GM12878 (cell line): Measurements from ENCODE around the gene PRKN. TPM values are rescaled to one million over a fixed set of nuclear protein-coding genes. Genes with fewer than 3 reads are reported as not detected.

Experiments
- ATAC-seq: fragments of 200-7000 bp; cut with Tn5 transposase; 3 replicates; pipeline ENCODE4 v1.9.1; 2020; ENCODE audit warnings: mild to moderate bottlenecking, moderate library complexity
- BruUV-seq: library from RNA; stranded (reverse); fragments of 400-500 nt; replicated peaks from 2 replicates; lab custom pipeline; 2021; lab: Mats Ljungman, UMichigan
- CTCF ChIA-PET: fragments of 300-600 bp; sonication (Branson Sonifier 250); formaldehyde crosslinking; extraction: SDS; loops from one replicate; lab custom pipeline; 2021; ENCODE audit warnings: inconsistent platforms; lab: Yijun Ruan, JAX
- POLR2A ChIA-PET: fragments of 350-600 bp; formaldehyde crosslinking; extraction: SDS; loops from one replicate; lab custom pipeline; 2021; ENCODE audit warnings: inconsistent platforms; lab: Charles Lee
- RAD21 ChIA-PET: fragments of 300-600 bp; sonication (Branson Sonifier 250); formaldehyde crosslinking; loops from one replicate; lab custom pipeline; 2023; ENCODE audit warnings: antibody characterized with exemption; ENCODE audit not compliant: unreplicated experiment; lab: Charles Lee
- SMC1A ChIA-PET: fragments of 300-600 bp; sonication (Branson Sonifier 250); formaldehyde crosslinking; loops from one replicate; lab custom pipeline; 2023; ENCODE audit not compliant: unreplicated experiment, uncharacterized antibody; lab: Charles Lee
- DNase-seq: peaks from one replicate; pipeline ENCODE4 v3.0.0-alpha.2; 2011; ENCODE audit warnings: low read depth, low spot score
- FAIRE-seq: peaks from 3 replicates; lab custom pipeline; 2011; peaks lifted over from hg19 to GRCh38; lab: Jason Lieb, UNC
- H2AFZ ChIP-seq: 2 replicates; pipeline ENCODE4 v1.6.0; 2011; ENCODE audit warnings: low read depth, low read length, control low read depth; ENCODE audit not compliant: control insufficient read depth
- H3K27ac ChIP-seq: 2 replicates; pipeline ENCODE4 v1.5.1; 2011; ENCODE audit warnings: control low read depth; ENCODE audit not compliant: control insufficient read depth, insufficient read depth
- H3K27me3 ChIP-seq, 2 experiments: replicated peaks in 1 of 2; 2 replicates each; pipeline versions ENCODE4 v1.6.0 to v1.6.1; 2011; ENCODE audit warnings: low read length in 1 of 2; ENCODE audit not compliant: control insufficient read depth in 2 of 2, insufficient read depth in 2 of 2
- H3K36me3 ChIP-seq, 2 experiments: 2 replicates each; pipeline ENCODE4 v1.5.1; 2011; ENCODE audit warnings: low read length in 1 of 2; ENCODE audit not compliant: control insufficient read depth in 2 of 2, insufficient read depth in 2 of 2
- H3K4me1 ChIP-seq: 2 replicates; pipeline ENCODE4 v1.6.1; 2011; ENCODE audit warnings: mild to moderate bottlenecking, low read length, moderate library complexity, mixed read lengths; ENCODE audit not compliant: control insufficient read depth, insufficient read depth
- H3K4me2 ChIP-seq: 2 replicates; pipeline ENCODE4 v1.6.0; 2011; ENCODE audit warnings: control low read depth; ENCODE audit not compliant: control insufficient read depth, insufficient read depth
- H3K4me3 ChIP-seq: fragments of 200-600 bp; sonication (generic); 2 replicates; pipeline ENCODE4 v1.5.1; 2016
- H3K79me2 ChIP-seq: 2 replicates; pipeline ENCODE4 v1.6.0; 2011; ENCODE audit warnings: low read length; ENCODE audit not compliant: control insufficient read depth, insufficient read depth
- H3K9ac ChIP-seq: 2 replicates; pipeline ENCODE4 v1.8.0; 2011; ENCODE audit warnings: low read length, control low read depth, mixed read lengths; ENCODE audit not compliant: control insufficient read depth, insufficient read depth
- H3K9me3 ChIP-seq: replicated peaks from 3 replicates; pipeline ENCODE4 v1.5.1; 2011; ENCODE audit warnings: mild to moderate bottlenecking, low read length; ENCODE audit not compliant: control insufficient read depth, insufficient read depth
- H4K20me1 ChIP-seq: 2 replicates; pipeline ENCODE4 v1.6.0; 2011; ENCODE audit not compliant: control insufficient read depth, insufficient read depth
- BHLHE40 ChIP-seq, 2 experiments: fragments of 450-650 bp in 1 of 2; IDR thresholded peaks; 2 replicates each; pipeline ENCODE4 v1.6.1; 2011 to 2017; ENCODE audit warnings: low read depth in 2 of 2, borderline replicate concordance in 1 of 2, improper control_type of control experiment in 1 of 2, low read length in 1 of 2, mild to moderate bottlenecking in 1 of 2
- CHD1 ChIP-seq: IDR thresholded peaks from 2 replicates; pipeline ENCODE4 v1.6.1; 2012; ENCODE audit warnings: low read depth, low read length, improper control_type of control experiment
- CREB1 ChIP-seq: IDR thresholded peaks from 2 replicates; pipeline ENCODE4 v1.6.1; 2012; ENCODE audit warnings: low read depth, mild to moderate bottlenecking, inconsistent platforms
- CREM ChIP-seq: IDR thresholded peaks from 2 replicates; pipeline ENCODE4 v1.6.1; 2014; ENCODE audit warnings: antibody characterized with exemption, low read depth
- EED ChIP-seq: sonication (generic); IDR thresholded peaks from 2 replicates; pipeline ENCODE4 v1.6.1; 2016; ENCODE audit warnings: antibody characterized with exemption, low read depth
- GATAD2B ChIP-seq: fragments of 450-650 bp; conservative IDR thresholded peaks from 2 replicates; pipeline ENCODE4 v1.6.1; 2017; ENCODE audit warnings: low read depth, mild to moderate bottlenecking, moderate library complexity
- HDGF ChIP-seq: fragments of 450-650 bp; IDR thresholded peaks from 2 replicates; pipeline ENCODE4 v1.6.1; 2016; ENCODE audit warnings: antibody characterized with exemption
- IRF3 ChIP-seq: fragments of 450-650 bp; IDR thresholded peaks from 2 replicates; pipeline ENCODE4 v1.6.1; 2014; ENCODE audit warnings: mild to moderate bottlenecking
- IRF4 ChIP-seq: IDR thresholded peaks from 2 replicates; pipeline ENCODE4 v1.6.1; 2011; ENCODE audit warnings: low read depth, low read length
- MXI1 ChIP-seq: fragments of 150-350 bp; IDR thresholded peaks from 2 replicates; pipeline ENCODE4 v1.6.1; 2011; ENCODE audit warnings: low read depth, mild to moderate bottlenecking, inconsistent platforms, low read length, improper control_type of control experiment
- NR2C1 ChIP-seq: fragments of 450-650 bp; IDR thresholded peaks from 2 replicates; pipeline ENCODE4 v1.6.1; 2017; ENCODE audit warnings: antibody characterized with exemption, mild to moderate bottlenecking, moderate library complexity
- RAD21 ChIP-seq: IDR thresholded peaks from 2 replicates; pipeline ENCODE4 v1.6.1; 2011; ENCODE audit warnings: mild to moderate bottlenecking, low read depth, low read length, moderate library complexity; ENCODE audit not compliant: insufficient read depth
- RB1 ChIP-seq: fragments of 450-650 bp; formaldehyde crosslinking; IDR thresholded peaks from 2 replicates; pipeline ENCODE4 v1.6.1; 2017; ENCODE audit warnings: mild to moderate bottlenecking, borderline replicate concordance
- SMARCA5 ChIP-seq: fragments of 450-650 bp; IDR thresholded peaks from 2 replicates; pipeline ENCODE4 v1.6.1; 2017; ENCODE audit warnings: mild to moderate bottlenecking
- SP1 ChIP-seq: IDR thresholded peaks from one replicate; pipeline ENCODE4 v1.6.1; 2011; ENCODE audit warnings: low read depth, low read length
- SREBF2 ChIP-seq: IDR thresholded peaks from 2 replicates; pipeline ENCODE4 v1.6.1; 2012; ENCODE audit warnings: mild to moderate bottlenecking, low read length
- TCF12 ChIP-seq: IDR thresholded peaks from 2 replicates; pipeline ENCODE4 v1.6.1; 2011; ENCODE audit warnings: low read depth, mild to moderate bottlenecking, low read length
- ZNF217 ChIP-seq: fragments of 450-650 bp; IDR thresholded peaks from 2 replicates; pipeline ENCODE4 v1.6.1; 2017; ENCODE audit warnings: antibody characterized with exemption, mild to moderate bottlenecking
- WGBS: methylation state at CpG from one replicate; pipeline ENCODE4 v1.1.6; 2016; ENCODE audit warnings: low lambda C conversion rate; ENCODE audit not compliant: insufficient replicate concordance, insufficient coverage; ENCODE audit errors: missing lambda C conversion rate; 5-methylcytosine and 5-hydroxymethylcytosine counted together
- in situ Hi-C: fragments of 300-500 bp; cut with MboI; formaldehyde crosslinking; loops from 9 replicates; pipeline ENCODE4 v1.14.3; 2018; ENCODE audit warnings: mixed read lengths
- intact Hi-C: fragments of 100-400 bp; cut with micrococcal nuclease; formaldehyde crosslinking; loops from one replicate; pipeline ENCODE4 v1.14.2; 2022; ENCODE audit not compliant: unreplicated experiment
- polyA plus RNA-seq, 11 experiments: library from polyadenylated mRNA; depleted of rRNA in 4 of 11; unstranded in 6 of 11; stranded (reverse) in 5 of 11; fragments of >200 nt; fragmentation: Nextera tagmentation in 4 of 11; fragmentation: Illumina TruSeq in 1 of 11; extraction: Ambion mirVana in 4 of 11; extraction: Trizol in 1 of 11; gene quantifications; 1 replicate in 1 of 11; 2 replicates in 10 of 11; pipeline versions ENCODE4 v1.2.1 to v1.2.3, GENCODE V29; 2011 to 2016; ENCODE audit warnings: inconsistent platforms in 2 of 11, missing spikeins in 2 of 11, low read depth in 1 of 11
- total RNA-seq, 4 experiments: library from RNA; depleted of rRNA in 3 of 4; stranded (reverse); fragments of >200 nt in 3 of 4; fragmentation: Illumina TruSeq in 1 of 4; extraction: Trizol in 1 of 4; gene quantifications; 2 replicates each; pipeline versions ENCODE4 v1.2.1 to v1.2.3, GENCODE V29; 2013 to 2021

The PRKN gene
- total and polyA plus RNA-seq, 10 of the 15 experiments (the other 5 are each of a cell fraction or from before 2014, with no cell fraction given), result 0.06 to 0.09 TPM; not detected in 8

- no peak for TF ChIP-seq MXI1
- TF ChIP-seq, all 136 proteins: peak for 0
Measured at GRCh38 chr6:162721404-162721687, 6.2 kb downstream of the PRKN start (continued).

- SMC1A ChIA-PET, result no interaction called here
- Histone ChIP-seq H2AFZ (no peak overlapping the region), H3K27ac (no peak overlapping the region), H3K36me3 (no peaks in the 10 kb centered on the region), H3K4me1 (no peaks in the 10 kb centered on the region), H3K9ac (no peak overlapping the region), H3K9me3 (no peaks in the 10 kb centered on the region), H3K4me2 (no peak overlapping the region), H3K79me2 (no peaks in the 10 kb centered on the region), H3K27me3 (no peaks in the 10 kb centered on the region), H4K20me1 (no peaks in the 10 kb centered on the region), H3K4me3 (no peak overlapping the region)
- FAIRE-seq, result no peak
- TF ChIP-seq SREBF2 (no peak), IRF4 (no peak), IRF3 (no peak), BHLHE40 (IDR thresholded peaks at IDR 0.05; ENCODE audit: borderline replicate concordance in 1 of 2, low read depth in 2 of 2, low read length in 1 of 2) (no peak), SMARCA5 (no peak), RAD21 (no peak), ZNF217 (no peak), EED (no peak), CREM (no peak), SP1 (no peak), HDGF (no peak), TCF12 (no peak), CREB1 (no peak), GATAD2B (no peak), RB1 (no peak), NR2C1 (no peak), CHD1 (no peak)
- POLR2A ChIA-PET, result no interaction called here
- ATAC-seq, result no peak
- intact Hi-C loops, result no loop called here
- BruUV-seq, result no TSS peak
- CTCF ChIA-PET, result no interaction called here
- in situ Hi-C loops, result no loop called here
- RAD21 ChIA-PET, result no interaction called here
- no peak for DNase-seq
- WGBS, result 60% methylated on average over 1 of the region's 1 CpG
Measured at GRCh38 chr6:162719528-162719927, 8.0 kb downstream of the PRKN start.
